DOHH2 (cell line): Measurements from ENCODE around the gene POLR2C.

Source experiments
- H3F3A ChIP-seq: fragments of 200-600 bp; sonication (generic), shearing (Covaris generic); 2 replicates; pipeline ENCODE4 v1.6.0; 2016; ENCODE audit warnings: antibody characterized with exemption, mild to moderate bottlenecking; ENCODE audit not compliant: control insufficient read depth, insufficient read depth
- H3K27ac ChIP-seq: fragments of 200-600 bp; sonication (generic); 2 replicates; pipeline ENCODE4 v1.5.1; 2014; ENCODE audit warnings: low read depth, mild to moderate bottlenecking, low read length, moderate library complexity
- H3K27me3 ChIP-seq: fragments of 200-600 bp; sonication (generic); 2 replicates; pipeline ENCODE4 v1.6.1; 2014; ENCODE audit warnings: mild to moderate bottlenecking, low read length, mixed read lengths; ENCODE audit not compliant: control insufficient read depth
- H3K36me3 ChIP-seq: fragments of 200-600 bp; sonication (generic); 2 replicates; pipeline ENCODE4 v1.6.1; 2014; ENCODE audit warnings: mild to moderate bottlenecking, low read length, moderate library complexity, mixed read lengths; ENCODE audit not compliant: control insufficient read depth
- H3K4me1 ChIP-seq: fragments of 200-600 bp; sonication (generic); 2 replicates; pipeline ENCODE4 v1.6.1; 2014; ENCODE audit warnings: mild to moderate bottlenecking, low read length, mixed read lengths; ENCODE audit not compliant: control insufficient read depth
- H3K4me2 ChIP-seq: fragments of 200-600 bp; sonication (generic); 2 replicates; pipeline ENCODE4 v1.6.0; 2014; ENCODE audit warnings: mild to moderate bottlenecking, low read length, moderate library complexity
- H3K4me3 ChIP-seq: fragments of 200-600 bp; sonication (generic); 2 replicates; pipeline ENCODE4 v1.5.1; 2014; ENCODE audit warnings: mild to moderate bottlenecking, low read length, mixed read lengths
- H3K79me2 ChIP-seq: fragments of 200-600 bp; sonication (generic); 2 replicates; pipeline ENCODE4 v1.6.1; 2014; ENCODE audit warnings: mild to moderate bottlenecking, low read length, mixed read lengths; ENCODE audit not compliant: control insufficient read depth
- H3K9me2 ChIP-seq: fragments of 200-600 bp; sonication (generic); replicated peaks from 2 replicates; pipeline ENCODE4 v1.6.1; 2014; ENCODE audit warnings: mild to moderate bottlenecking, low read length, mixed read lengths; ENCODE audit not compliant: control insufficient read depth
- H3K9me3 ChIP-seq: fragments of 200-600 bp; sonication (generic); 2 replicates; pipeline ENCODE4 v1.6.1; 2014; ENCODE audit warnings: antibody characterized with exemption, low read length, mixed read lengths; ENCODE audit not compliant: control insufficient read depth, insufficient read depth
- H4K20me1 ChIP-seq: fragments of 200-600 bp; sonication (generic); 2 replicates; pipeline ENCODE4 v1.6.0; 2014; ENCODE audit warnings: low read depth, mild to moderate bottlenecking, antibody characterized with exemption, low read length, moderate library complexity; ENCODE audit not compliant: control insufficient read depth, insufficient read depth
- EZH2phosphoT487 ChIP-seq: fragments of 200-600 bp; sonication (generic); IDR thresholded peaks from 2 replicates; pipeline ENCODE4 v1.6.1; 2017; ENCODE audit warnings: borderline replicate concordance, mild to moderate bottlenecking, antibody characterized with exemption, low read length, moderate library complexity, mixed read lengths
- TF ChIP-seq, protein P1 (sequence below): fragments of 200-600 bp; sonication (generic); IDR thresholded peaks from one replicate; pipeline ENCODE4 v1.5.1; 2014; ENCODE audit warnings: antibody characterized with exemption, mild to moderate bottlenecking, low read depth, low read length; ENCODE audit not compliant: poor library complexity, severe bottlenecking

POLR2C gene

DNA sequence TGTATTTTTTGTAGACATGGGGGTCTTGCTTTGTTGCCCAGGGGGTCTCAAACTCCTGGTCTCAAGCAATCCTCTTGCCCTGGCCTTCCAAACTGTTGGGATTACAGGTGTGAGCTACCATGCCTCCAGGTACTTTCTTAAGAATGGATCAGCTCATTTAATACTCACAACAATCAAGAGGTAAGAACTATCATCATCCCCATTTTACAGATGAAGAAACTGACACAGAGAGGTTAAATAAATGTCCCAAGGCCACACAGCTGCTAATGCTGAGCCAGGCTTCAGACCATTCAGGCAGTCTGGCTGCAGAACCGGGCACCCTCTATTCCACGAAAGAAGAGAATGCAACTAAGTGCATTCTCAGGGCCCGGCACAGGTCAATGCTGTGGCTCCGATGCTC, 51.9 kb downstream of the POLR2C start:
- no peak overlapping the region for H3K4me2 ChIP-seq
- no peak overlapping the region for H3K4me3 ChIP-seq
- H3K36me3 ChIP-seq, result no peaks in the 10 kb centered on the region; the same call in 1 of the 2 replicates
- H3K79me2 ChIP-seq, result no peaks in the 10 kb centered on the region
- no peak overlapping the region for H3K27ac ChIP-seq
- no peaks in the 10 kb centered on the region for H3K9me3 ChIP-seq
- no peaks in the 10 kb centered on the region for H3K27me3 ChIP-seq
- H3K9me2 ChIP-seq, result no peaks in the 10 kb centered on the region
- no peaks in the 10 kb centered on the region for H3F3A ChIP-seq
- H3K4me1 ChIP-seq, result no peaks in the 10 kb centered on the region
- TF ChIP-seq, protein P1, sequence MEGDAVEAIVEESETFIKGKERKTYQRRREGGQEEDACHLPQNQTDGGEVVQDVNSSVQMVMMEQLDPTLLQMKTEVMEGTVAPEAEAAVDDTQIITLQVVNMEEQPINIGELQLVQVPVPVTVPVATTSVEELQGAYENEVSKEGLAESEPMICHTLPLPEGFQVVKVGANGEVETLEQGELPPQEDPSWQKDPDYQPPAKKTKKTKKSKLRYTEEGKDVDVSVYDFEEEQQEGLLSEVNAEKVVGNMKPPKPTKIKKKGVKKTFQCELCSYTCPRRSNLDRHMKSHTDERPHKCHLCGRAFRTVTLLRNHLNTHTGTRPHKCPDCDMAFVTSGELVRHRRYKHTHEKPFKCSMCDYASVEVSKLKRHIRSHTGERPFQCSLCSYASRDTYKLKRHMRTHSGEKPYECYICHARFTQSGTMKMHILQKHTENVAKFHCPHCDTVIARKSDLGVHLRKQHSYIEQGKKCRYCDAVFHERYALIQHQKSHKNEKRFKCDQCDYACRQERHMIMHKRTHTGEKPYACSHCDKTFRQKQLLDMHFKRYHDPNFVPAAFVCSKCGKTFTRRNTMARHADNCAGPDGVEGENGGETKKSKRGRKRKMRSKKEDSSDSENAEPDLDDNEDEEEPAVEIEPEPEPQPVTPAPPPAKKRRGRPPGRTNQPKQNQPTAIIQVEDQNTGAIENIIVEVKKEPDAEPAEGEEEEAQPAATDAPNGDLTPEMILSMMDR, result no peak
- no peak for TF ChIP-seq EZH2phosphoT487
- H4K20me1 ChIP-seq, result no peaks in the 10 kb centered on the region

DNA sequence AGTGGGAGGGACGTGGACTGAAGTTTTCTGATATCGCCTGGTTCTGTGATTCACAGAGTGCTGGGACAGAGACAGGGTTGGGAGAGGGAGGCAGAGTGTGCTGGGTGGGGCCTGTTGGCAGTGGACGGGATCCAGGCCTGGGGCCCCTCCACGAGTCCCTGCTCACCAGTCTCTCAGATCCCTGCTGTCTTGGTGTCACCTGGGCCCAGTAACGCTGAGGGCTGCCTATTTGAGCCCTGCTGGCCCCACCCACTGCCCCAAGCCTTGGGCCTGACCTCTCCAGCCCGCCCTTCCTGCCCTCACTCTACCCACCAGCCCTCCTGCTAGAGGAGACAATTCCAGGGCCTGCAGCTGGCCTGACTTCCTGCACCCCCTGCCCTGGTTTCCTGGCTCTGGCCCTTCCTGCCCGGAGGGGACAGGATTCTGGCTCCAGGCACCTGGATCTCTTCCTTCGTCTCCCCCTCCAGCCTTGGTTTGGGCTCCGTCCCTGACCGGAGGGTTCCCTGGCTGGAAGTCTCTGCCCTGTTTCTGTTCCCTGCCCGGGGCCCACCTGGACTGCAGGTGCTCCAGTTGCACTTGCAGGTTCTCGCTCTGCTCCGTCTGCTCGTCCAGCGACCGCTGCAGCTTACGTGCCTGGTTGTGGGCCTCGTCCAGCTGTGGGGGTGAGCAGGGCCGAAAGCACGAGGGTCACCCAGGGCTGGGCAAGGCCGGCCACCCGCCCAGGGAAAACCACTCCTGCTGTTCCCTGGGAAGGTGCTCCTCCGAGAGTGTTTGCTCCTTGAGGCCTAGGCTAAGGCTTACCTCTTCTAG, 52.5 kb downstream of the POLR2C start:
- Histone ChIP-seq H3K27me3 (no peaks in the 10 kb centered on the region), H3K36me3 (no peaks in the 10 kb centered on the region; the same call in 1 of the 2 replicates), H3K27ac (no peak overlapping the region), H3K4me2 (no peak overlapping the region), H3K9me3 (no peaks in the 10 kb centered on the region), H3K4me1 (peaks cover 1% of the 10 kb centered on the region; the same call in 1 of the 2 replicates), H3F3A (no peaks in the 10 kb centered on the region), H3K9me2 (no peaks in the 10 kb centered on the region), H3K4me3 (no peak overlapping the region), H3K79me2 (no peaks in the 10 kb centered on the region), H4K20me1 (no peaks in the 10 kb centered on the region)
- TF ChIP-seq, protein P1, result no peak
- no peak for TF ChIP-seq EZH2phosphoT487

DNA sequence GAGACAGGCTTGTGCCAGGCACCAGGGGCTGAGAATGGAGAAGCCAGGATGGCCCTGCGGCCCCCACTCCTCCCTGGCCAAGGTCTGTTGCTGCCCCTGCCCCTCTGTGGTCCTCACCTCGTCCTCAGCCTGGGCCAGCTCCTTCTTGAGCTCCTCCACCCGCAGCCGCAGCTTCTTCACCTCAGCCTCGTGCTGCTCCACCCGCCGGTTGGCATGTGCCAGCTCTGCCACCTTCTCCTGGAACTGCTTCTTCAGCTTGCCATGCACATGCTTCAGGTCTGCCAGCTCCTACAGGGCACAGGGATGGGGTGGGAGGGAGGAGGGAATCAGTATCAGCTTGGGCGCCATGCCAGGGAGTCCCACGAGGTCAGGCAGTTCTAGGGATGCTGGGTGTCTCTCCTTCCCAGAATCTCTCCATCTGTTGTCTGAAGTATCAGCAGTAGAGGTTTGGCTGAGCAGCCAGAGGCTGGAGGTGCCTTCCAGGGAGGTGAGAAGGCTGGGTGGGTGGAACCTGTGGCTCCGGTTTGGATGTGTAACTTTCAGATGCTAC, 53.8 kb downstream of the POLR2C start:
- no peaks in the 10 kb centered on the region for H3K9me3 ChIP-seq
- no peaks in the 10 kb centered on the region for H3F3A ChIP-seq
- no peak overlapping the region for H3K27ac ChIP-seq
- no peaks in the 10 kb centered on the region for H4K20me1 ChIP-seq
- H3K4me3 ChIP-seq, result no peak overlapping the region
- H3K27me3 ChIP-seq, result no peaks in the 10 kb centered on the region
- H3K36me3 ChIP-seq, result no peaks in the 10 kb centered on the region; the same call in 1 of the 2 replicates
- H3K4me2 ChIP-seq, result no peak overlapping the region
- no peak for TF ChIP-seq EZH2phosphoT487
- TF ChIP-seq, protein P1, result no peak
- H3K9me2 ChIP-seq, result no peaks in the 10 kb centered on the region
- H3K4me1 ChIP-seq, result peaks cover 3% of the 10 kb centered on the region; the same call in 1 of the 2 replicates
- no peaks in the 10 kb centered on the region for H3K79me2 ChIP-seq
